Left ventricle myocardium superior (tissue), 1 donor: ENCODE measurements around the gene TRAF2. TPM values are rescaled to one million over a fixed set of nuclear protein-coding genes. Genes with fewer than 3 reads are reported as not detected.
A peak's percentile ranks its signal among the peaks of the same experiment; 100 is the strongest.

Source experiments
- ATAC-seq: fragments of 200-7000 bp; cut with Tn5 transposase; one replicate; pipeline ENCODE4 v1.9.1; 2020; ENCODE audit warnings: mild to moderate bottlenecking, moderate library complexity
- DNase-seq: peaks from one replicate; pipeline ENCODE4 v3.0.0-alpha.2; 2020
- intact Hi-C: fragments of 100-400 bp; cut with micrococcal nuclease; formaldehyde crosslinking; loops from one replicate; pipeline ENCODE4 v1.11.0; 2022
- total RNA-seq: library from RNA; stranded (reverse); fragmentation: NEBNext Ultra II Directional; extraction: Animal tissue kit (Norgen Biotek cat#: 25700); gene quantifications from one replicate; pipeline ENCODE4 v1.2.1, GENCODE V29; 2021
- donor health status: DM: no; HTN: yes; CAD: no; lungs with severe emphysema.

Gene TRAF2
- total RNA-seq, 1 donor from 2014 or later: 11.4 TPM

- intact Hi-C loops: no loop called here
- no peak for DNase-seq
- ATAC-seq: no peak
Observed at GRCh38 chr9:136942881-136943230, 56.5 kb downstream of the TRAF2 start.

- intact Hi-C loops: no loop called here
- ATAC-seq (no peak), DNase-seq (peak; percentile 69)
Observed at GRCh38 chr9:136943291-136944211, 57.2 kb downstream of the TRAF2 start.

GRCh38 chr9:136944212-136944518, 57.8 kb downstream of the TRAF2 start:
- ATAC-seq: peak; percentile 29
- intact Hi-C loops: no loop called here
- no peak for DNase-seq

DNA sequence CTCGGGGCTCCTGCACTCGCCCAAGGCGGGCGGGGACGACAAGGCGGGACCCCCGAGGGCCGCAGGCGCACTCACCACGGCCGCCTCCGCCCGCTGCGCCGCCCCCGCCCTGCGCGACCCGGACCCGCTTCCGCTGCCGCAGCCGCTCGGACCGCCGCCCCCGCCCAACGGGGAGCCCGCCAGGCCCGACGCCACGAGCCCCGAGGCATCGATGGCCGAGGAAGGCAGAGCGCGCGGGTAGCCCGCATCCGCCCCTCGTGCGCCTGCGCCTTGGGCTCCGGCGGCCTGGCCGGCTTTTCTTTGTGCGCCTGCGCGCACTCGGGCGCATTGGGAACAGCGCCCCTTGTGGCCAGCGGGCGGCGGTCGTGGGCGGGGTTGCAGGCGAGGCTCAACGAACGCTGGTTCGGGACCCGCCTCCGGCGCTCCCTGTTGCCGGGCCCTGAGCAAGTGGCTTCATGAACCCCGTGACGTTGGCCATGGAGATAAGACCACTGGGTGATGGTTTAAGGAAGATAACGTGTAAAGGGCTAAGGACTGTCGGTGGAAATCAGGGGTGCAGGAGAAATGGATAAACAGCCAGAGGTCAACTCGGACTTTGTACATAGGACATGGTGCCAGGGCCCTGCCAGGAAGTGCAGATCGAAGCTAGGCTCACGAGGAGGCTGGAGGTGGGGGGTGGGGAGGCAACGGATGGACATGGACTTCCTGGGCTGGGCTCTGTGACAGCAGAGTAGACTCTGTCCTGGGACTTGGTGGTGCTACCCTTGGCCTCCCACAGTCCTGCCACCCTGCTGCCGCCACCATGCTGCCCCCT, 58.4 kb downstream of the TRAF2 start, which contains the start of the genes C8G and FBXW5:
C8G (plus strand) TSS at position 725 of the 814 bp plus-strand sequence; CDS start at position 803, 78 bp downstream.
FBXW5 (minus strand) TSS at position 220 of the 814 bp plus-strand sequence. CDS start 655 bp downstream, outside the sequence.
- peak; percentile 98 for DNase-seq
- ATAC-seq: peak; percentile 71
- intact Hi-C loops: no loop called here

- DNase-seq: peak; percentile 44
- no peak for ATAC-seq
- intact Hi-C loops: no loop called here
Observed at GRCh38 chr9:136945333-136946227, 59.3 kb downstream of the TRAF2 start.

- intact Hi-C loops: no loop called here
- DNase-seq (peak; percentile 49), ATAC-seq (no peak)
Observed at GRCh38 chr9:136946228-136947027, 60.1 kb downstream of the TRAF2 start.

DNA sequence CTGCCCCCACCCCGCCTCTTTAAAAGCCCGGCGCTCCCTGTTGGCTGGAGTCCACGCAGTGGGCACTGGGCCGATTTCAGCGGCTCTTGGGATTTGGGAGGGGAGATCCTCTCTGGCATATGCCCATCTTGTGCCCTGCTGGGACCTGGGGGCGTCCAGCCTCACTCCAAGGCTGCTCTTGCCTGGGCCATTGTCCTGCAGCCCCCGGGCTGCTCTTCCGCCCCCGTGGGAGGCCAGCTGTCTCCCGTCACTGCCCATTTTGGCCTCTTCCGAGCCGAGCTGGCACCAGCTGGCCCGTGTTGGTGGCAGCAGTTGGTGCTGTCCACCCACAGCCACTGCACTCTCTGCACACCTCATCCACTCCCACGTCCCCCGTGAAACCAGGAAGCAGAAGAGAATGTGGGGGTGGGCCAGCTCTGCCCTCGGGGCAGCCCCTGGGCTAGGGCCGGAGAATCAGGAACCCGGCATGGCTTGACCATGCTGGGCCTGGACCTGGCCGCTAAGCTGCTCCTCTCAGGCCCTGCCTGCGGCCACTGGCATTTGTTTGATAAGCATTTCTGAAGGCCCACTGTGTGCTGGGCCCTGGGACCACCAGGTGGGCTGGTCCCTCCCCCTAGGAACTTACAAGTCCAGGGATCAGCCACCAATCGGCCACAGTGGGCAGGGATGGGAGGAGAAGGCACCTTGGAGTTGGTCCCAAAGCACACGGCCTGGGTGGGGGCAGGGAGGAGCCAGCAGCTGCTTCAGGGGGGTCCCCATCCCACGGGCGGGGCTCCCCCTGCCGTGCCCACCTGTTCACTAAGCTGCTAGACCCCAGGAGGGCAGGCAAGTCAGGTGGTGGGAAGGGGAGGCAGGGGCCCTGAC, 60.9 kb downstream of the TRAF2 start:
- DNase-seq (peak; percentile 43), ATAC-seq (no peak)
- intact Hi-C loops: no loop called here

DNA sequence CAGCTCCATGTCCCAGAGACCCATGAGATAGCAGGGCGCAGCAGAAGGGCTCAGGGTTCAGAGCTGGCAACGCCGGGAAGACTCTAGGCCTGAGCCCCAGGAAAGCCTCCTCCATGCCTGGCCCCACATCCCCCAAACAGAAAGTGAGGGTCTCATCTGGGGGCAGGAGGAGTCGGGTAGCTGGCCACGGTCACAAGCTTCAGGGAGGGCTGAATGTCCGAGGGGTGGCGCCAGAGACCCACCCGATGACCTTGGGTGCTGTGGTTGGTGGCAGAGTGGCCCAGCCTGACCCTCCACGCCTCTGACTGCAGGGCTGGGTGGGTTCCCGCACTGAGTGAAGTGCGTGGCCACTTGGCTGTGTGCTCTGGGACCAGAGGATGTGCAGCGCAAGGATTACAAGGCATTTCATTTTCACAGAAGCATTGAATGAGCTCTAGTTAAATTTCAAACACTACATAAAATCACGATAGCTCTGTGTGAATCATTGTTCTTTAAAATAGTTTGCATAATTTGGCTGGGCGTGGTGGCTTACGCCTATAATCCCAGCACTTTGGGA, 61.7 kb downstream of the TRAF2 start:
- ATAC-seq: no peak
- DNase-seq: peak; percentile 85
- intact Hi-C loops: no loop called here

DNA sequence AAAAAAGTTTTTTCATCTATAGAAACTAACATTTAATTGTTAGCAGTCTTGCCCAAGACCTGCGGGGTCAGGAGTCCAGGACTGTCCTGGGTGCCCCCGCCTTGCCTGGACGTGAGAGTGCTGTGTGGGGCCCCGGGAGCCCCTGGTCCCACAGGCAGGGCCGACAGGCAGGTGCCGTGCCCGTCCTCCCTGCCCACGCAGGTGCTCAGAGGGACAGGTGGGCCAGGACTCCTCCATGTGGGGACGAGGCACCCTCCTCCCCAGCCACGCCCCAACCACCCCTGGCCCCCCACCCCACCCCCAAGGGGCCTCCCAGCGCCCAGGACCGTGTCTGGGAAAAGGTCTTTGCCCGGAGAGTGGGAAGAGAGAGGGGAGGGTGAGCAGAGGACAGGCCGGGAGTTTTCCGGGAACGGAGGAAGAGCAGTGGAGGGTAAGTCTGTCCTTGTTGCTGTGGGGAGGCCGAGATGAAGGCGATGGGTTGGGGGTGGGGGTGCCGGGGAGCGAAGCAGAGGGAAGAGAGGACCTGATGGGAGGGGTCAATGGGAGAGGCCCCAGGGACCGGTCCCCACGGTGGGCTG, 63.0 kb downstream of the TRAF2 start:
- peak; percentile 2 for ATAC-seq
- intact Hi-C loops: no loop called here

DNA sequence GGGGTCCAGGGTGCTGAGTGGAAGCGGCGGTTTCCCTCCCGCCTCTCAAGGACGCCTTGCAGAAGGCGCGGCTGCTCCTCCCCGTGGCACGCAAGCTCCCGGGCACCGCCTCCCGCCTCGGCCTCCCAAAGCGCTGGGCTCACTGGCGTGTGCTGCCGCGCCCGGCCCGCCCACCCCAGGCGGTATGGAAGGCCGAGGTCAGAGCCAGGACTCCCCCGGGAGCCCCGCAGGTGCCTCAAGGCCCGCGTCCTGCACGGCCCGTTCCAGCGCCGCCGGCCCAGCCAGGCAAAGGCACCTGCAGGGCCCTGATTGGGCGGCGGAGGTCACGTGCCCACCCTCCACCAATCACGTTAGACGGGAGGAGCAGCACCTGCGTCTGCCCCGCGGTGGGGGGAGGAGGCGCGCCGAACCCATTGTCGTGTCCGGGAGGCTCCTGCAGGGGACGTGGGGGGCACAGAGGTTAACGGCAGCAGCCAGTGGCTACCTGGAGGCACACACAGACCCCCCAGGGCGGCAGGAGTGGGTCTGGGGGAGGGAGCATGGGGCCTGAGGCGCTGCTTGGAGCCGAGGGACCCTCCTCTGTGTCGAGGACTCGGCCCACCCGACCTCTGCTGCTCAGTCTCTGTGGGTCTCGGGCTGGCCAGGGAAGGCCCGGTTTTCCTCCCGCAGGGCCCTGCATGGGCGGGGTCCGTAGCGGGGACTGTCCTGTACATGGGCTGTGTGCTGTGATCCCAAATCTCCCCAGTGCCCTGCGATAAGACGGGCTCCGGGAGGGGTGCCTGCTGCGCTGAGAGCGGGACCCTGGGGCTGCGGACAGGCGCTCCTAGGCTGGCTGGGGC, 63.7 kb downstream of the TRAF2 start:
- intact Hi-C loops: no loop called here
- ATAC-seq (peak; percentile 90), DNase-seq (peak; percentile 98)

More for the DNA sequence above, 63.0 kb downstream of the TRAF2 start:
- DNase-seq: no peak

GRCh38 chr9:136950656-136951276, 64.5 kb downstream of the TRAF2 start:
- ATAC-seq (peak; percentile 53), DNase-seq (peak; percentile 78)
- intact Hi-C loops: no loop called here

DNA sequence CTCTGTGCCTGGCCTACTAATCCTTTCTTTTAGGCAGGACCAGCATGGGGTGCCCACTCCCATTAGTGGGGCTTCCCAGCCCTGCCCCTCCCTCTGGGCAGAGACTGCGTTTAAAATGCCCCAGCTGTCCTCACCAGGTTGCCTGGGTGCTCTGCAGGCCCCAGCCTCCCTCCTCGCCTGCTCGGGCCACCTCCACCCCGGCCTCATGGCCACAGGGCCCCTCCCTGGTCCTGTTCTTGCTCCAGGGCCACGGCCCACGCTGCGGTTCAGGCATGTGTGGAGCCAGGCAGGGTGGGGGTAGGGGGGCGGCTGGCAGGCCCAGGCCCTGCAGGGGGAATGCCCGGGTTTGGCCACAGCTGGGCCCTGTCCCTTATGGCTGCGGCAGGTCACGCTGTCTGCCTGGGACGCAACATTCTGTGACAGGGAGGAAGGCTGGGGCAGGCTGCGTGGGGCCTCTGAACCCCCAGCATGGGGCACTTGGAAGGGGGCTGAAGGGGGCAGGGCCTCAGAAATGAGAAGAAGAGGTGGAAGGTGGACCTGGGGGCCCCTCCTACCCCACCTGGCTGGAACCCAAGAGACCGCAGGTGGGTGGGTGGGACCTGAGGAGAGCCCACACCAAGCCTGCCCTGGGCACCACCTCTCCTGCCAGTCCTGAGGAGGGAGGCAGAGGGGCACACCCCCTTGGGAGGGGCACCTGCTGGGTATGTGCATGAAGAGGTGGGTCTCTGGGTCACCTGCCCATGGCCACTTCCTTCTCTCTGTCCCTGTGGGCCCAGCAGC, 65.4 kb downstream of the TRAF2 start, which contains the start of gene LCN12:
LCN12 (plus strand) TSS at position 733 of the 780 bp plus-strand sequence. CDS start 55 bp downstream, outside the sequence.
- ATAC-seq (no peak), DNase-seq (peak; percentile 34)
- intact Hi-C loops: no loop called here

- intact Hi-C loops: no loop called here
- DNase-seq: peak; percentile 68
- no peak for ATAC-seq
Observed at GRCh38 chr9:136952321-136952850, 66.1 kb downstream of the TRAF2 start.
